Renal pelvis (tissue), 4 donors: Measurements from ENCODE around the gene CCRL2. TPM values are rescaled to one million over a fixed set of nuclear protein-coding genes. Genes with fewer than 3 reads are reported as not detected.
A peak's percentile ranks its signal among the peaks of the same experiment; 100 is the strongest.
"Not testable (repeated sequence)": the region's sequence is repeated elsewhere in the genome, so short reads cannot be mapped to it uniquely, and the experiment has no call there.

ENCODE experiments used
- DNase-seq: peaks from one replicate; pipeline ENCODE4 v3.0.0-alpha.2; 2013
- polyA plus RNA-seq, 3 donors: library from polyadenylated mRNA; unstranded; fragments of 120-200 nt; gene quantifications; one replicate each; pipeline ENCODE4 v1.2.1, GENCODE V29; 2013; ENCODE audit not compliant: insufficient read length in 3 of 3

Gene CCRL2
- polyA plus RNA-seq, 3 donors, result 0.83 to 1.1 (median 0.99) TPM

DNA sequence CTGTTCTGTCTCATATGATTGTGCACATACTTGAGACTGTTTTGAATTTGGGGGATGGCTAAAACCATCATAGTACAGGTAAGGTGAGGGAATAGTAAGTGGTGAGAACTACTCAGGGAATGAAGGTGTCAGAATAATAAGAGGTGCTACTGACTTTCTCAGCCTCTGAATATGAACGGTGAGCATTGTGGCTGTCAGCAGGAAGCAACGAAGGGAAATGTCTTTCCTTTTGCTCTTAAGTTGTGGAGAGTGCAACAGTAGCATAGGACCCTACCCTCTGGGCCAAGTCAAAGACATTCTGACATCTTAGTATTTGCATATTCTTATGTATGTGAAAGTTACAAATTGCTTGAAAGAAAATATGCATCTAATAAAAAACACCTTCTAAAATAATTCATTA, 31.2 kb upstream of the CCRL2 start:
- no peak for DNase-seq

DNA sequence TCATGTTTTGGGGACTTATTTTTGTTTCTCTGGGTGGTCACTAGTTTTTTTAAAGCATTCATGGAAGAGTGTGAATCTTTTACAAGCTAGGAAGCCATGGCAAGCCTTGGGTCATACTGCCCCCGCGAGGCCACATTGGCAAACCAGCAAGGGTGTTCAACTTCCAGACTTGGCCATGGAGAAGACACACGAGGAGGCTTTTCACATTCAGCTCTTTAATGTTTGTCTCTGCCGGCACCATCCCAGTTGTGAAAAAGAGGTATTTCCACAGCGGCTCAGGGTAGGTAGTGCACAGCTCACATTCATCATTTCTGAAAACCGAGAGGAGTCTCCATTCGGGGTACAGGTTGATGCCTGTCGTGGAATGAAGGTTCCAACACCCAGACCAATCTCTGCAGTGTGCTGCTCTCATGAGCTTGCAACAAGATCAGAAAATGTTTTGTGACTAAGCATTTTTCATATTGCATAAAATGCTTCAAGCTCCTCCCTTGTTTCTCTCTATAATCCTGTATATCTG, 28.6 kb upstream of the CCRL2 start:
- DNase-seq, result peak; percentile 59

DNA sequence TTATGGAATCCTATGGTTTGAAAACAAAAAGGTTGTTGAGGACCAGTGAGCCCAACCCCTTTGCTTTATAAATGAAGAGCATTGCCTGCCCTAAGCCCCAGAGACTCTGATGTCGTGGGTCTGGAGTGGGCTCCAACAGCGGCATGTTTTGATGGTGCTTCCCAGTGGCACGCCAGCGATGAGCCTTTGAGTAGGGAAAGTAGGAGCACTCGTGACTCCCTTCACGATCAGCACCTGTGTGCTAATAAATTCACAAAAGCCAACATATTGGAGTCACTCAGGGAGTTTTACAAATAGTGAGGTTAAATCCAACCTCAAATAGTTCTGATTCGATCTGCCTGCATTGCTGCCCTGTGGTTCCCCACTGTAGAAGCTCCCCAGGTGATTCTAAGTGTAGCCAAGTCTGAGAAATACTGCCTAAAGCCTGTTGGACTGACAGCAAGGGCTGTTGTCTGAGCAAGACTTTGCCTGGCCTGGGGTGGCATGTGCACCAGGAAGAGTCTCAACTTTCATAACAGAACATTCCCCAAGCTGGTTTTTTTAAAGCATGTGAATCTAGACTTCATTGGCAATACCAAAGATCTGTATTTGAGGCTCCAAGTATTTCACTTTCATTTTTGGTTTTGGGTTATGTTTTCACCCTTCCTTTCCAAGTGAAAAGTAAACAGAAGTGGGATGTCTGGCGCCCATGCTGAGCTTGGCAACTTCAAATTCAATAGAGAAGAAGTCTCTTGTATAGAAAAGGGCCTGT, 26.4 kb upstream of the CCRL2 start:
- no peak for DNase-seq

DNA sequence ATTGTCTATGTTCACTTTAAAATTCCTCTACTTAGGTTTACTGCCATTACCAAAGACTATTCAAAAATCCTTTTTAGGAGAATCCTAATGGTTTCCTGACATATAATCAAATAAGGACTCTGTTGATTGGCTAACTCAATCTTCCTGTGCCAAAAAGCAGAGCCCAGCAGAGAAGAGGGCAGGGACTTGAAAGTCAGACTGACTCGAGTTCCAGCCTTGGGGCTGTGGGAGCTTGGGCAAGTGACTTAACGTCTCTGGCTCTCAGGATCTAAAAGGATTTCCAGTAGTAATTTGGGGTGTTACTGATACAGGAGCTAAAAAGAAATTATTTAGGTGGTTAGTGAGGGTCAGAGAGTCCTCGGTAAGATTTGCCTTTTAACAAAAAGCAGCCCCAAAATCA, 25.4 kb upstream of the CCRL2 start:
- no peak for DNase-seq

DNA sequence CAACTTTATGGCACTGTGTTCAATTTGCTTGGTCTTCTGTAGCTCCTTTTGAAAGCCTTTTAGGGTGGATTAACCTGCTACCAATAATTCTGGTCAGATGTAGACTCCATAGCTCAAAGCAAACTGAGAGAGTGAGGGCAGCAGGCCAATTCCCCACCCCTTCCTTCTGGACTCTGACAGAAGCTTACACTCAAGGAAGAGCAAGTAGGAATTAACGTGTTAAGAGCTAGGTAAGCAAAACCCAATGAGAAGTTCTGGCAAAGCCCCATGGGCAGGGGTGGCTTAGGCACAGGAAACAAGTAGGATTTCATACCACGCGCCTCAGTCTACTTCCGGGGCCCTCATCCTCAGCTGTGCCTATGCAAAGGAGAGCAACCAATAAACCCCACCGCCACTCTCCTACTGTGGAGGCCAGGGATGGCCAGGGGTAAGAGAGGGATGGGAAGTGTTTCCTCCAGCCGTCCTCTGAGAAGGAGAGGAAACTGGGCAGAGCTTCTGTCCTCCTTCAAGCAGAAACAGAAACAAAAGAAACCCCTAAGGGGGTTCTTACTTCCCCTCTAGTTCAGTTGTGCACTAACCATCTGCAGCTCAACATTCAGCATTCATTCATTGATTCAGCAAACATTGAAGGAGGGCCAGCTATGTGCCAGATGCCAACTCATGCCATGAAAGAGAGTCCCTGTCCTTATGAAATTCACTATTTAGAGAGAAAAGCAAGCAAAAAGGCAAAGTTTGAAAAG, 23.7 kb upstream of the CCRL2 start:
- no peak for DNase-seq

DNA sequence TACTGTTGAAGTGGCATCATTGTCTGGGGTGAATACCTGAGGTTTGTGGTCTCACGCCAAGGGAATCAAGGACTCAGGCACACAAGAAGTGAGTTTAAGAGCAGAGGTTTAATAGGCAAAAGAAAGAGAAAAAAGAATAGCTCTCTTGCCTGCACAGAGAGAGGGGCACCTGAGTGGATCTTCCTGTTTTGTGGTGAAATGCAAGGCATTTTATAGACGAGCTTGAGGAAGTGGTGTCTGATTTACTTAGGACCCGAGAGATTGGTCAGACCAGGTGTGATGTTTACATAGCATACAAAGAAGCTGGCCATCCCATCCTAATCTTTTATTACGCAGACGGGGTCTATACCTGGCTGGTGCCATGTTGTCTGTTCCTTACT, 23.1 kb upstream of the CCRL2 start:
- no peak for DNase-seq

DNA sequence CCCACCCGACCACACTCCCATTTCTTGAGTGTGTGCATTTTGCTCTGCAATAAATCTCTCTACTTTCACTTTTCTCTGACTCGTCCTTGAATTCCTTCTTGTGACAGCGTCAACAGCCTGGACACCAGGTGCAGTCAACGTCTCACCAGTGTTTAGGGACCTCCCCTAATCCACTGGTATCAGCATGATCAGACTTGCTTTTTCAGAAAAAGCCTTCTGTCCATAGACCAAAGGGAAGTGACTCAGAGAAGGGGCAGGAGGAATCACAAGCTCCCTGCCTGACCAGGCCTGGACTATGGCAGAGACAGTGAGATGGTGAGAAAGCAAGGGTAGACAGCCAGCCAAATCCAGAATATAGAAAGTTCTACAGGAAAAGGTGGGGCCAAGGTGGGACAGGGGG, 20.9 kb upstream of the CCRL2 start:
- no peak for DNase-seq

DNA sequence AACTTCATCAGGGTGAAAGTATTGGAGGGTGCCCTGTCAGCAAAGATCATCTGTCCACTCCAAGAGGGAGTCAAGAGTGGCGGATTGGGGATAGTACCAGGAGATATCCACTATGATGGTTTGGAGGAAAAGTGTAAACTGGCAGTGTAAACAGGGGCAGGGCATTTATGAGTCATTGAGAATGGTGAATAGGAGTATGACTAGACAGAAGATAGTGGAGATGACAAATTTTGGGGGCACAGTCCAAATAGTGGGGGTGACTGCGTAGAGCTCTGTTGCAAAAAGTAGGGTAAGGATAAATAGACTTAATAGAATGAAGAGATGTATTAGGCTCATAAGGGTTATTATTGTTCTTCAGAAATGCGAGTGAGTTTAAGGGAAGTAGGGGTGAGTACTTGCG, 18.2 kb upstream of the CCRL2 start:
- DNase-seq, result not testable (repeated sequence)

DNA sequence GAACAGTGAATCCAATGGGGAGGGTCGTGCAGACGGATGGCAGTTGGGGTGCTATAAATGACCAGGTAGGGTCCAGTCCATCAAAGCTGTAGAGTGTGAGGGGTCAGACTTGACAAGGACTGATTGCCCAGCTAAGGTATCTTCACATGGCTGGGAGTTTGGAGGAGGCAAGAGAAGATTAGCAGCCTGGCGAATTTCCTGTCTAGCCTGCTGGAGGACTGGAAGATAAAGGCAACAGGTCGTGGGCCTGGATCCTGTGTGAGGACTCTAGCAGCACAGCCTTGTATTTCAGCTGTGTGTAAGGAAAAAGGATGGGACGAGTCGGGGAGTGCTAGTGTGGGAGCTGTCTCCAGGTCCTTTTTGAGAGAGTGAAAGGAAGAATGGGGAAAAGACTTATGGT, 17.8 kb upstream of the CCRL2 start:
- no peak for DNase-seq

DNA sequence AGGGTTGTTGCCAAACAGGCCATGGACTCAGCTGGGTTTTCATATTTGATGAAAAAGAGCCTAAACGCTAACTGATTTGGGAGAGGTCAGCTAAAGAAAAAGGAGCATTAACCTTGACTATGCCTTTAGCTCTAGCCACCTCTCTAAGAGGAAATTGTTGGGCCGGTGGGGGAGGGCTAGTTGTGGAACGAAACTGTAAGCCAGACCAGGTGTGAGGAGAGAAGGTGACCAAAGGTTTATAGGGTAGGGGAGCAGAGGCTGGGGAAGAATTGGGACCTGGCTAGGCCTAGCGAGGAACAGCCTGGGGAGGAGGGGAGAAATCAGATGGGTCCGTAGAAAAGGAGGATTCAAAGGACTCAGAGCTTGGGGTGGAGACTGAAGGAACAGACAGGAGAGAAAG, 15.5 kb upstream of the CCRL2 start:
- not testable (repeated sequence) for DNase-seq

DNA sequence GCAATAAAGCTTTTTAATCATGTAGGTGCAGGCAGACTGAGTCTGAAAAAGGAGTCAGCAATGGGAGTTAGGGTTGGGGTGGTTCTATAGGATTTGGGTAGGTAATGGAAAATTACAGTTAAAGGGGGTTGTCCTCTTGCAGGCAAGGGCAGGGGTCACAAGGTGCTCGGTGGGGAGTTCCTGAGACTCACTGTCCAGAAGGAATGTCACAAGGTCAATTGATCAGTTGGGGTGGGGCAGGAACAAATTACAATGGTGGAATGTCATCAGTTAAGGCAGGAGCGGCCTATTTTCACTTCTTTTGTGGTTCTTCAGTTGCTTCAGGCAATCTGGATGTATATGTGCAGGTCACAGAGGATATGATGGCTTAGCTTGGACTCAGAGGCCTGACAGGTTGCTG, 14.0 kb upstream of the CCRL2 start:
- DNase-seq, result no peak

DNA sequence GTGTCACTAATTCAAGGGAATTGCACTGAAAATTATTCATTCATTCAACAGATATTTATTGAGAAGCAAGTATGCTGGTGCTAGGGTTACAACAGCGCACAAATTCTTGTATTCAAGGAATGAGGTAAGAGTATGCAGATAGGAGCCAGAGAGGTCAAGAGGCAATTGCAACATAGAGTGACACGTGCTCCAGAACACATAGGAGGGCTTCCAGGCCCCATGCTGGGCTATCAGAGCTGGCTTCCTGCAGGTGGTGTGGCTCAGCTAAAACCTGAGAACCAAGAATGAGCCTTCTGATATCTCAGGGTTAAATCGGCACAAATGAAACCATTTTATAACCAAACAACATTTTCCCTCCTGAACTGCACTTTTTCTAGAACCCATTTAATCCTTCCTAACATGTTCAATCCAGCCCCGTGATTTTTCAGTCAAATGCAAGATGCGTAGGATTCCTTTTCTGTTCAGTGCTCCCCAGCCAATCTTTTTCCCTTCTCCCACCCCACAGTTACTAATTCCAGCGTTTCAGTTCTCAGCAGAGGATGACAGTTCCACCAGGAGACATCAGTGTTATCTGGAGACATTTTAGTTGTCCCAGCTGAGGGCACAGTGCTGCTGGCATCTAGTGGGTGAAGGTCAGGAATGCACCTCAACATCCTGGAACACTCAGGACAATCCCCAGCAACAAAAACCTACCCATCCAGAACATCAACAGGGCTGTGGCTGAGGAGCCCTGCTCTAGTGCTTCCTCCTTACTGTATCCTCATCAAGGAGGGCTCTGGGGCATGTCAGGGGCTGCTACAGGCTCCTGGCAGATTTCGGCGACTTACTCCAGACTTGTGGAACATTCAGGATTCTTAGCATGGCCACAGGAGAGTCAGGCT, 13.3 kb upstream of the CCRL2 start:
- DNase-seq, result no peak

DNA sequence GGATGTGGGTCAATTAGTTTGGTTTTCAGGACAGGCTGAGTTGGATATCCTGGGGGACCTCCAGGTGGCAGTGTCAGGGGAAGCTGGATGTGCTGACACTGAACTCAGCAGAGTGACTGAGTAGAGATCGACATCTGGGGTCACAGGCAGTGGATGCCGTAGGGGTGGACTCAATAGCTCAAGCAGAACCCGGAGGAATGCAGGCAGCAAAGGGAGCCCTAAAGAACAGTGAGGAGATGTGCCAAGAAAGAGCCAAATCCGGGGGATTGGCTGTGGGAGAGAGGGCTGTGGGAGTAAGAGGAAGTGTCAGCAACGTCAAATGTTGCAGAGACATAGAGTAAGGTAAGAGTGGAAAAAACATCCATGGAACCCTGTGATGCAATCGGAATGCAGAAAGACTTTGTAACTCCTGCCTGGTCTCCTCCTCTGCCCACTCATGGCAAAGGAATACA, 11.8 kb upstream of the CCRL2 start:
- DNase-seq, result no peak

DNA sequence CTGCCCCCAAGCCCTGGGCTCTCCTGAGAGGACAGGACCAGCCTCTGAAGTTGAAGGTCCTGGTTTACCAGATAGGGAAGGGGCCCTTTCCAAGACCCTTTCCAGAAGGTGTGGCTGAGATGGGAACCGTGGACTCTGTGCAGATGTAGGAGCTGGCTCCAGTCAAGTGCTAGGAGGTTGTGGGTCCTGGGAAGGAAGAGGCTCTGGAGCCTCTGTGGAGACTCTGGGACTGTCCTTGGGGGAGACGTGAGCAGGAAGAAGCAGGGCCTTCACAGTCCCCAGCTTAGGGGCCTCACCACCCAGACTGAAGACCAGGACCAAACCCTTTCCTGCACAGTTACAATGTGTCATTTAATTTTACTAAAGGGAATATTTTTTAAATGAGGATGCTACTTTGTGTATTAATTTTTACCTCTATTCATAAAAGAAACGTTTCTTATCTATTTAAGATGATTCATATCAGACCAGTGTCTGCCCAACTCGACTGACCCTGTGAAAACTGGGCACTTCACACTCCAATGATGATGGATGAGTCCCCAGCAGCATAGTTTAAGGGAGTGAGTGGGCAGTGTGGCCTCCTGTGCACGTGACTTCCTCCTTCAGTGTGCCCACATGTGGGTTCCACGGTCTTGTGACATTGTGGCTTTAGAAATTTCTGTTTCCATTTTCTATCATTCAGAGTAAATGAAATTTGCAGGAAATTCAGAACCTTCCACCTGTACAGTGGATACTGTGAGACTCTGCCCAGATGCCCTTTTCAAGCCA, 11.1 kb upstream of the CCRL2 start:
- no peak for DNase-seq

DNA sequence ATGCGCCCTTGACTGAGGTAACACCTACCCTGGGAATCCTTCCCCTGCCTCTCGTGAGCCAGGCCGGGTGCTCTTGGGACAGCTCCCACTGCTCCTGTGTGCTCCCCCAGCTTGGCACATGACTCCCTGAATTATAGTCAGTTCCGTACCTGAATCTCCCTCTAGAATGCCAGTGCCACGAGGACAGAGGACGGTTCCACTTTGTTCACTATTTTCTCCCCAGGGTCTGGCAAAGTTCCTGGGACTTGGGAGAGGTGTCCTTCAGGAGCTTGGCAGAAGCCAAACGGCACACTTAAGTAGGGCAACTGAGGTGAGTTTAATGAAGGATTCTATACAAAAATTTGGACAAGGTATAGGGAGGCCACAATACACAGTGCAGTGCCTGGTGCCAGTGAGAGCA, 9.9 kb upstream of the CCRL2 start:
- no peak for DNase-seq

DNA sequence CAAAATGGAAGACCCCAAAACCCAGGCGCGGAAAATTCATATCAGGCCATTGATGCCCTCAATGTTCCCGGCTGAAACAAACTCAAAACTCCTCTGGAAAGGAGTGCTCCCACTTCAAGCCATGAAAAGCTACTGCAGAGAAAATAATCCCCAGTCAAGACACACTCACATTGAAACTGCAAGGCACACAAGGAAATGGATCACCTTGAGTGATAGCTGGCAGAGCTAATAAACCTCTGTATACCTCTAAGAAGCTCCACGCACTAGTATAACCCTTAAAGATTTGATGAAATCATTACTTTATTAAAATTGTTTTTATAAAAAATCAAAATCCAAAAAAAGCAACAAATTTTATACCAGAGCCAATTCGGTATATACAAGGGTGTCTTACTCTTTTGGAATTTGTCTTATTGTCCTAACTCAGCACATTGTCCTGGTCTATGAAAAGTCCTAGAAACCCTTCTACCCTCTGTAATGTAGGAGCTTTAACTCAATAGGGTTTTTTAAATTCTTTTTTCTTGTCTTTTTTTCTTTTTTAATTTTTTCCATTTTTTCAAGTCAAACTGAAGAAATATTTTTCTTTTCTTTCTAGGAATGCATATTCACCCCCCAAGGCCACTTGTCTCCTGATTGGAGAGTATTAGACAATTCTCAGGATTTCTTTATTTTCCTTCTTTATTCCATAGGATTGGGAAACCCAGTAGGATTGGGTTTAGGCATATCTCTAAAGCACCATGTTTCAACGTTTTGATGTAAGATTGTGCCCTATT, 8.7 kb upstream of the CCRL2 start:
- no peak for DNase-seq

DNA sequence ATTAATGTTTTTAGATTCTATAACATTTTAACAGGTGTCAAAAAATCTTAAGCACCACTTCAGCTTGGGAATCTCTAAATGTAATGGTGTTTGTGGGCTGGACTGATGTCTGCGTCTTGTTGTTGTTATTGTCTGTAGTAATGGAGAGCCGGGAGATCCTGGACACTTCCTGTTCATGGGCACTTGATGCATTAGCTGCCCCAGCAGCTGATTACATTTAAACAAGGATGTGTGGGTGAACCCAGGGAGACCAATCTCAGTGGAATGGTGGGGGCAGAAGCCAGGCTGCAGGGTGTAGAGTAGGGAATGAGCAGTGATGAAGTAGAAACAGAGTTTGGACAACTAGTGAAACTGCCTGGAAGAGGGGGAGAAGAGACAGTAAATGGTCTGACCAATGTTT, 8.0 kb upstream of the CCRL2 start:
- DNase-seq, result no peak

DNA sequence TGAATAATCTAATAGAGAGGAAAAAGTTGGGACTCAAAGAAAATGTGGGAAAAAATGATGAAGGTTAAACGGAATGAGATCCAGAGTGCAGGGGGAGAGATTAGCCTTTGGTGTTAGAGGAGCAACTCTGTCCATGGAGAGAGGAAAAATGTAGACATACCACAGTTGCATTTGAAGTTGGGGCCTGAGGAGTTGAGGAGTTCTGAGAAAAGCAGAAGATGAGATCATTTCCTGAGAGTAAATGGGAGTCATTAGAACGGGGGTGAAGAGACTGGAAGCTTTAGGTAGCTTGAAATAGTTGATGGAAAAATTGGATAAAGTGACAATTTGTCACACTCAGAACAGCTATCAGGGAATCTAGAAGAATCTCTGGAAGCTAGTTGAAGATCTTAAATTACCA, 7.5 kb upstream of the CCRL2 start:
- no peak for DNase-seq

DNA sequence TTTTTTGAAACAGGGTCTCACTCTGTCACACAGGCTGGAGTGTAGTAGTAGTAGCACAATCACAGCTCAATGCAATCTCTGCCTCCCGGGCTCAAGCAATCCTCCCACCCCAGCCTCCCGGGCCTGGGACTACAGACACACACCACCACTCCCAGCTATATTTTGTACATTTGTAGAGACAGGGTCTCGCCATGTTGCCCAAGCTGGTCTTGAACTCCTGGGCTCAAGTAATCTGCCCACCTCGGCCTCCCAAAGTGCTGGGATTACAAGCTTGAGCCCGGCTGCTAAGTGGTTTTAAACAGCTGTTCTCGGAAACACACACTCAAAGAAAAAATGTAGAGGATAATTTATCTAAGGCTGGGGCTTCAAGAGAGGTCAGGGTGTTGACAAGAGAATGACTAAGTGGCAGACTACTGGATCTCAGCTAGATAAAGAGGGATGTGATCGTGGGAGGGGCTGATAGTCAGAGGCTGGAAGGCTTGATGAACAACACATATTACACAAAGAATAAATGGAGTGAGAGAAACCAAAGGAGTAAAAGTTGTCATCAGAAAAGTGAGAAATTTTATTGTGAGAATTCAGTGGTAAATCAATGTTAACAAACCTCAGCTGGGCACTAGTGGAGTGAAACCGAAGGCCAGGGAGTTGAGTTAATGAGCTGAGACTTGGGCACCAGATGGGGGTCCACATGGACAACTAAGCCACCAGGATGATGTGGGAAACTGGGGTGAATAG, 6.9 kb upstream of the CCRL2 start:
- peak; percentile 11 for DNase-seq

DNA sequence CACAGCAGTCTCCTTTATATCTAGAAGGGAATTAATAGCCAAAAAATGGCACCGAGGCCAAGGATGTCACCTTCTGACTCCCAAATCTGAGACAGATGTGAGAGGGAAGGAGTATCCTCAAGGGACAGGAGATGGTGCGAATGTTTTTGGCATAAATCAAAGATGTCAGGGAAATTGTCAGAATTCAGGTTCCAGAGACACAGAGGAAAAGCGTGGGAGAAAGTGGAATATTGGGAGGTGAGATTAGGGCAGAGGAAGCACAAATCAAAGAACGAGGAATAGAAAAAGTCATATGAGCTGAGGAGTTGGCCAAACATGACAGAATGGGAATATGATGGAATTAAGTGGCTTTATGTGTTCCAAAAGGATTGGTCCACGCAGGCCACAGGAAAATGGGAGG, 6.2 kb upstream of the CCRL2 start:
- DNase-seq, result no peak
